ENCODE measurements around the gene LAMB3.

DNA sequence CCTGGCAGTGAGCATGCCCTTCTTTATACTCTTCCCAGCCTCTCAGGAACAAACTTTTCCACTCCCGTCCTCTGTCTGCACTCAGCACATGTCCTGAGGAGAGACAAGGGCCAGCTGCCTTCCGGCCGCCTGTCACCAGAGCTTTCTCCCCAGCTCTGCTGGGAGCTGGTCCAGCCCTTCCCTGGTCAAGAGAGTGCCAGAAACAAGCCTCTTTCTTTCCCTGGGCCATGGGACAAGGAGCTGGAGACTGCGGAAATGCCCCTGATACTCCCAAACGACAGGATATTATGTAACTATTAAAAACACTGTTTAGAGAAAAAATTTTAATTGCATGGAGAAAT lies 10.4 kb downstream of the LAMB3 start:
- TF ChIP-seq, protein P1, sequence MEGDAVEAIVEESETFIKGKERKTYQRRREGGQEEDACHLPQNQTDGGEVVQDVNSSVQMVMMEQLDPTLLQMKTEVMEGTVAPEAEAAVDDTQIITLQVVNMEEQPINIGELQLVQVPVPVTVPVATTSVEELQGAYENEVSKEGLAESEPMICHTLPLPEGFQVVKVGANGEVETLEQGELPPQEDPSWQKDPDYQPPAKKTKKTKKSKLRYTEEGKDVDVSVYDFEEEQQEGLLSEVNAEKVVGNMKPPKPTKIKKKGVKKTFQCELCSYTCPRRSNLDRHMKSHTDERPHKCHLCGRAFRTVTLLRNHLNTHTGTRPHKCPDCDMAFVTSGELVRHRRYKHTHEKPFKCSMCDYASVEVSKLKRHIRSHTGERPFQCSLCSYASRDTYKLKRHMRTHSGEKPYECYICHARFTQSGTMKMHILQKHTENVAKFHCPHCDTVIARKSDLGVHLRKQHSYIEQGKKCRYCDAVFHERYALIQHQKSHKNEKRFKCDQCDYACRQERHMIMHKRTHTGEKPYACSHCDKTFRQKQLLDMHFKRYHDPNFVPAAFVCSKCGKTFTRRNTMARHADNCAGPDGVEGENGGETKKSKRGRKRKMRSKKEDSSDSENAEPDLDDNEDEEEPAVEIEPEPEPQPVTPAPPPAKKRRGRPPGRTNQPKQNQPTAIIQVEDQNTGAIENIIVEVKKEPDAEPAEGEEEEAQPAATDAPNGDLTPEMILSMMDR (IDR thresholded peaks at IDR 0.05): no peak
- no peak for TF ChIP-seq EZH2 (IDR thresholded peaks at IDR 0.05; ENCODE audit: borderline replicate concordance, insufficient read depth, low read depth, low read length, poor library complexity, severe bottlenecking)
